ENCODE data around the gene FSIP1. TPM values are rescaled to one million over a fixed set of nuclear protein-coding genes. Genes with fewer than 3 reads are reported as not detected.
A peak's percentile ranks its signal among the peaks of the same experiment; 100 is the strongest.

Gene FSIP1
- under 1 TPM in 5 of 6 experiments, not detected in 1; 0.07 to 0.74 (median 0.35) TPM for total RNA-seq
- long read RNA-seq, partial matches to known transcripts: 0 of 1 reads
- long read RNA-seq, other reads (novel, unspliced or antisense): 1 of 1 reads

DNA sequence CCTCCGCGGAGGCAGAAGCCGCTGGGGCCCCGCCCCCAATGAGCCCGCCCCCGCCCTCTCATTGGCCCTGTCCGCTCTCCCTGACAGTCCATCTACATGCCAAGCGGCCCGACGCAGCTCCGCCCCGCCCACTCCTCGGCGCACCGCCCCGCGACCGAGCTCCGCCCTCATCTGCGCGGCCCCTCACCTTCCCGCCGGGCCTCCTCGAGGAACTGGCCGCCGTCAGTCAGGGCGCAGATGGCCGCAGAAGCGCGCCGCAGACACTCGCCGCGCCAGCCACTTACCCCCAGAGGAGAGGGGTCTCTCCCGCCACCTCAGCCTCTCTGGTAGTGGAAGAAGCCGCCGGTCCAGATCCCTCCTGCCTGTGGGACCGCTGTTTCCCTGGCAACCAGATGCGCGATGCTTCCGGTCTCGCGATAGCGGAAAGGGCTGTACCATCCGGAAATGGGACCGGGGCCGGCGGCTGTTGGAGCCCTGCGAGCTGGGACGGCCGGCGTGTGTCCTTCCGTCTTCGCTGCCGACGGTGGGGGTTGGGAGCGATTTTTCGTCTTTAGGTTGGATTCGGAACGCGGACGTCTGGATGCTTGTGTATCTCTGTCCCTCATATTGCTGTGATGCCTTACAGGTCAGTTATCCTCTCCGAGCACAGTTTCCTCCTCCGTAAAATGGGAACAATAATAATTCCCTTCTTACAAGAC, at the start of gene FSIP1:
Gene FSIP1, minus strand, starts transcription at position 401 of the 698 bp plus-strand sequence. CDS start 6,317 bp downstream, outside the sequence.
- DNase-seq: peak; percentile 96 to 98 (median 98)
- TF ChIP-seq POLR2A (IDR thresholded peaks at IDR 0.05): peak; percentile 76
- TF ChIP-seq, protein P1, sequence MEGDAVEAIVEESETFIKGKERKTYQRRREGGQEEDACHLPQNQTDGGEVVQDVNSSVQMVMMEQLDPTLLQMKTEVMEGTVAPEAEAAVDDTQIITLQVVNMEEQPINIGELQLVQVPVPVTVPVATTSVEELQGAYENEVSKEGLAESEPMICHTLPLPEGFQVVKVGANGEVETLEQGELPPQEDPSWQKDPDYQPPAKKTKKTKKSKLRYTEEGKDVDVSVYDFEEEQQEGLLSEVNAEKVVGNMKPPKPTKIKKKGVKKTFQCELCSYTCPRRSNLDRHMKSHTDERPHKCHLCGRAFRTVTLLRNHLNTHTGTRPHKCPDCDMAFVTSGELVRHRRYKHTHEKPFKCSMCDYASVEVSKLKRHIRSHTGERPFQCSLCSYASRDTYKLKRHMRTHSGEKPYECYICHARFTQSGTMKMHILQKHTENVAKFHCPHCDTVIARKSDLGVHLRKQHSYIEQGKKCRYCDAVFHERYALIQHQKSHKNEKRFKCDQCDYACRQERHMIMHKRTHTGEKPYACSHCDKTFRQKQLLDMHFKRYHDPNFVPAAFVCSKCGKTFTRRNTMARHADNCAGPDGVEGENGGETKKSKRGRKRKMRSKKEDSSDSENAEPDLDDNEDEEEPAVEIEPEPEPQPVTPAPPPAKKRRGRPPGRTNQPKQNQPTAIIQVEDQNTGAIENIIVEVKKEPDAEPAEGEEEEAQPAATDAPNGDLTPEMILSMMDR (IDR thresholded peaks at IDR 0.05): no peak
- ATAC-seq: peak; percentile 94 to 99 (median 98)
- intact Hi-C loops (cut with DNase I): no loop called here
- Histone ChIP-seq H3K27me3 (no peaks in the 10 kb centered on the region), H3K4me1 (peaks cover 0 to 19% (median 8%) of the 10 kb centered on the region in 4 donors), H3K27ac (peak within 1 kb of the TSS; percentile 16 to 20 (median 20)), H3K36me3 (no peaks in the 10 kb centered on the region), H3K9me3 (no peaks in the 10 kb centered on the region), H3K4me3 (peak within 1 kb of the TSS; percentile 77 to 85 (median 79))
- WGBS (ENCODE audit: insufficient coverage, low coverage, low lambda C conversion rate, missing lambda C conversion rate): 1% methylated on average over 30 of the region's 64 CpGs

GRCh38 chr15:39830166-39830565, 47.5 kb upstream of the FSIP1 start:
- Histone ChIP-seq H3K4me3 (no peak overlapping the region), H3K4me1 (peaks cover 0 to 9% (median 2%) of the 10 kb centered on the region in 4 donors), H3K27ac (no peak overlapping the region), H3K36me3 (no peaks in the 10 kb centered on the region), H3K9me3 (no peaks in the 10 kb centered on the region), H3K27me3 (no peaks in the 10 kb centered on the region)
- DNase-seq: no peak
- 55% methylated on average over 1 of the region's 1 CpG for WGBS (ENCODE audit: insufficient coverage, low coverage, low lambda C conversion rate, missing lambda C conversion rate)
- no peak for ATAC-seq
- intact Hi-C loops (cut with DNase I): no loop called here
- no peak for TF ChIP-seq POLR2A (IDR thresholded peaks at IDR 0.05)
- TF ChIP-seq, protein P1 (IDR thresholded peaks at IDR 0.05): no peak

DNA sequence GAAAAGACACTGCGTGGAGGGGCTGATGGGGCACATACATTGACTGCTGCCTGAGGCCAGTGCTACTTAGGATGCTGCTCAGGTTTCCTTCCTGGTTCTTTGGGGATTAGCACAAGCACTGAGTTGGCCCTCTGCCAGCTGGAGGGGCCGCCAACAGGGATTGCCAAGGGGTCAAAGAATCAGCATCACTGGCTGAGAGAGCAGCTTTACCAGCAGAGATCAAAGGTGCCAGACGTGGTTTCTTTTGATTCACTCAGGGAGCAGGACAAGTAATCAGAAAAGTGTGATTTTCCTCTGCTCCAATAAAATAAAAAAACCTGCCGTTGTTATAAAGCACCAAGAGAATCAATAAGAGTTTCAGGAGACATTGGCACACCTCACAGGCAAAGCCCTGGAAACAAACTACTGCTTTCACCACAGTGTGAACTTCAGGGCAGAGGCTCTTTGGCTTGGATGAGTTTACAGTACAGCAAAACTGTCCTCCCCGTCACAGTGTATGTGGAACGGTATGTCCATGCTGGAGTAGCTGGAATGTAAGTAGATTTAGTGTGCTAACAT, 45.8 kb upstream of the FSIP1 start:
- Histone ChIP-seq H3K36me3 (no peaks in the 10 kb centered on the region), H3K9me3 (no peaks in the 10 kb centered on the region), H3K27ac (peak overlapping the region in 2 of 3 donors; percentile 29 to 47), H3K27me3 (no peaks in the 10 kb centered on the region), H3K4me3 (no peak overlapping the region), H3K4me1 (peaks cover 0 to 9% (median 2%) of the 10 kb centered on the region in 4 donors)
- TF ChIP-seq POLR2A (IDR thresholded peaks at IDR 0.05): no peak
- TF ChIP-seq, protein P1 (IDR thresholded peaks at IDR 0.05): no peak
- WGBS (ENCODE audit: insufficient coverage, low coverage, low lambda C conversion rate, missing lambda C conversion rate): 33% methylated on average over 5 of the region's 6 CpGs
- ATAC-seq: peak; percentile 82 to 95 (median 92)
- intact Hi-C loops (cut with DNase I): no loop called here
- DNase-seq: peak; percentile 64 to 75 (median 65)

- Histone ChIP-seq H3K9me3 (no peaks in the 10 kb centered on the region), H3K27me3 (no peaks in the 10 kb centered on the region), H3K36me3 (no peaks in the 10 kb centered on the region), H3K27ac (no peak overlapping the region), H3K4me3 (no peak overlapping the region), H3K4me1 (peaks cover 0 to 9% (median 2%) of the 10 kb centered on the region in 4 donors)
- 97% methylated on average over 2 of the region's 2 CpGs for WGBS (ENCODE audit: insufficient coverage, low coverage, low lambda C conversion rate, missing lambda C conversion rate)
- ATAC-seq: no peak
- TF ChIP-seq POLR2A (IDR thresholded peaks at IDR 0.05): no peak
- TF ChIP-seq, protein P1 (IDR thresholded peaks at IDR 0.05): no peak
- DNase-seq: no peak
- intact Hi-C loops (cut with DNase I): no loop called here
These were observed 44.3 kb upstream of the FSIP1 start for GRCh38 chr15:39826975-39827374.
